SK-N-SH treated with all-trans-retinoic acid at 6 μM for 48 hours (cell line): ENCODE results near the gene SRSF8.

ENCODE experiments used
- ARNTL ChIP-seq: fragments of 450-650 bp; formaldehyde crosslinking; IDR thresholded peaks from 2 replicates; pipeline ENCODE4 v1.5.0; 2020; ENCODE audit warnings: low read depth, mild to moderate bottlenecking, moderate library complexity, borderline replicate concordance
- GLIS3 ChIP-seq: fragments of 250-450 bp; sonication (Bioruptor Pico); IDR thresholded peaks from 2 replicates; pipeline ENCODE4 v1.5.0; 2020; ENCODE audit warnings: mild to moderate bottlenecking, moderate library complexity
- OSR1 ChIP-seq: fragments of 250-450 bp; sonication (Bioruptor Pico); IDR thresholded peaks from 2 replicates; pipeline ENCODE4 v1.8.0; 2022; ENCODE audit warnings: moderate library complexity, mild to moderate bottlenecking, inconsistent platforms
- PATZ1 ChIP-seq: fragments of 250-450 bp; sonication (Bioruptor Pico); IDR thresholded peaks from 2 replicates; pipeline ENCODE4 v1.8.0; 2020; ENCODE audit warnings: mild to moderate bottlenecking, moderate library complexity, borderline replicate concordance
- POU6F1 ChIP-seq: fragments of 250-450 bp; sonication (Bioruptor Pico); IDR thresholded peaks from 2 replicates; pipeline ENCODE4 v1.8.0; 2021; ENCODE audit warnings: low read depth, mild to moderate bottlenecking, moderate library complexity, borderline replicate concordance
- TOX ChIP-seq: fragments of 250-450 bp; sonication (Bioruptor Pico); IDR thresholded peaks from 2 replicates; pipeline ENCODE4 v1.8.0; 2021; ENCODE audit warnings: mild to moderate bottlenecking, moderate library complexity, borderline replicate concordance
- ZNF70 ChIP-seq: fragments of 450-650 bp; formaldehyde crosslinking; IDR thresholded peaks from 2 replicates; pipeline ENCODE4 v1.5.0; 2020; ENCODE audit warnings: mild to moderate bottlenecking, moderate library complexity
- ZNF8 ChIP-seq: fragments of 450-650 bp; formaldehyde crosslinking; IDR thresholded peaks from 2 replicates; pipeline ENCODE4 v1.5.0; 2020; ENCODE audit warnings: mild to moderate bottlenecking, moderate library complexity

- TF ChIP-seq TOX (CRISPR knock-in tag) (no peak), PATZ1 (CRISPR knock-in tag) (no peak), ARNTL (CRISPR knock-in tag) (no peak), GLIS3 (no peak), OSR1 (no peak), POU6F1 (CRISPR knock-in tag) (no peak), ZNF70 (CRISPR knock-in tag) (no peak), ZNF8 (CRISPR knock-in tag) (no peak)
Observed at GRCh38 chr11:95115597-95115996, 48.9 kb downstream of the SRSF8 start.
